Measurements from ENCODE around the gene EVI2A. TPM values are rescaled to one million over a fixed set of nuclear protein-coding genes. Genes with fewer than 3 reads are reported as not detected.
A peak's percentile ranks its signal among the peaks of the same experiment; 100 is the strongest.

The EVI2A gene
- total and polyA plus RNA-seq, 8 donors = 0.20 to 8.5 (median 0.80) TPM

DNA sequence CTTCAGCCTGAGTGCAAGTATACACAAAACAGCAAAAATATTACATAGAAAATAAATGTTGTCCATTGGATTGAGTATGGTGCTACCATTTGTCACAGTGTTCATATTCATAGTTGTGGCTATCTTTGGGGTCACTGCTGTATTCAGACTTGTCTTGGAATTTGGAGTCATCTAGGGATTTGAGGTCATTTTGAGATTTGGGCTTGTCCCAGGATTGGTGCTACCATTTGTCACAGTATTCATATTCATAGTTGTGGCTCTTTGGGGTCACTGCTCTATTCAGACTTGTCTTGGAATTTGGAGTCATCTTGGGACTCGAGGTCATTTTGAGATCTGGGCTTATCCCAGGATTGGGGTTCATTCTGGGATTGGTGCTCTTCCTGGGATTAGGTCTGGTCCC, 49.2 kb downstream of the EVI2A start:
- no peak overlapping the region for H3K4me3 ChIP-seq
- no peaks in the 10 kb centered on the region for H3K9me3 ChIP-seq
- no peaks in the 10 kb centered on the region for H3K27me3 ChIP-seq
- H3K4me1 ChIP-seq = peaks cover 0 to 3% (median 2%) of the 10 kb centered on the region in 3 donors
- no peak overlapping the region for H3K27ac ChIP-seq
- ATAC-seq (no peak), DNase-seq (no peak), FAIRE-seq (no peak)
- WGBS, 2 donors = 98 to 100% methylated on average over 1 of the region's 1 CpG
- peaks cover 0 to 3% (median 0%) of the 10 kb centered on the region in 3 donors for H3K36me3 ChIP-seq
- intact Hi-C loops (cut with DNase I) = no loop called here
- TF ChIP-seq, protein P1, sequence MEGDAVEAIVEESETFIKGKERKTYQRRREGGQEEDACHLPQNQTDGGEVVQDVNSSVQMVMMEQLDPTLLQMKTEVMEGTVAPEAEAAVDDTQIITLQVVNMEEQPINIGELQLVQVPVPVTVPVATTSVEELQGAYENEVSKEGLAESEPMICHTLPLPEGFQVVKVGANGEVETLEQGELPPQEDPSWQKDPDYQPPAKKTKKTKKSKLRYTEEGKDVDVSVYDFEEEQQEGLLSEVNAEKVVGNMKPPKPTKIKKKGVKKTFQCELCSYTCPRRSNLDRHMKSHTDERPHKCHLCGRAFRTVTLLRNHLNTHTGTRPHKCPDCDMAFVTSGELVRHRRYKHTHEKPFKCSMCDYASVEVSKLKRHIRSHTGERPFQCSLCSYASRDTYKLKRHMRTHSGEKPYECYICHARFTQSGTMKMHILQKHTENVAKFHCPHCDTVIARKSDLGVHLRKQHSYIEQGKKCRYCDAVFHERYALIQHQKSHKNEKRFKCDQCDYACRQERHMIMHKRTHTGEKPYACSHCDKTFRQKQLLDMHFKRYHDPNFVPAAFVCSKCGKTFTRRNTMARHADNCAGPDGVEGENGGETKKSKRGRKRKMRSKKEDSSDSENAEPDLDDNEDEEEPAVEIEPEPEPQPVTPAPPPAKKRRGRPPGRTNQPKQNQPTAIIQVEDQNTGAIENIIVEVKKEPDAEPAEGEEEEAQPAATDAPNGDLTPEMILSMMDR (IDR thresholded peaks at IDR 0.05) = no peak

DNA sequence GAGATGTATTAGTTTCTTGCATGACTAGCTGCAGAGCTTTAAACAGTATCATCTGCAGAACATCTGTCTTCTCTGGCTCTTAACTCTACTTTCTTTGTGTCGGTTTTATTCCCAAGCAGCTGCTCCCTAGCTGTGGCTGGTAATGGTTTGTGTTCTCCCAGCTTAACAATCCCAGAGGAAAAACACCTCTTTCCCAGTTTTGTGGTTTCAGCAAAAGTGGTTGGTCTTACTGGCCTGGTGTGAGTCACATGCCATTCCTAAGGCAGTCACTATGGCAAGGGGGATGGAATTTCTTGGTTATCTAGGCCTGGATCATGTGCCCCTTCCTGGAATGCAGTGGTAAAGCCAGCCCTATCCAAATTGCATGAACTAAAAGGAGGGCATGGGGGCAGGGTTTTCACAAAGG, 51.8 kb downstream of the EVI2A start:
- 55 to 76% methylated on average over 1 of the region's 1 CpG for WGBS, 2 donors
- peaks cover 0 to 20% (median 0%) of the 10 kb centered on the region in 3 donors for H3K36me3 ChIP-seq
- no peak overlapping the region for H3K27ac ChIP-seq

DNA sequence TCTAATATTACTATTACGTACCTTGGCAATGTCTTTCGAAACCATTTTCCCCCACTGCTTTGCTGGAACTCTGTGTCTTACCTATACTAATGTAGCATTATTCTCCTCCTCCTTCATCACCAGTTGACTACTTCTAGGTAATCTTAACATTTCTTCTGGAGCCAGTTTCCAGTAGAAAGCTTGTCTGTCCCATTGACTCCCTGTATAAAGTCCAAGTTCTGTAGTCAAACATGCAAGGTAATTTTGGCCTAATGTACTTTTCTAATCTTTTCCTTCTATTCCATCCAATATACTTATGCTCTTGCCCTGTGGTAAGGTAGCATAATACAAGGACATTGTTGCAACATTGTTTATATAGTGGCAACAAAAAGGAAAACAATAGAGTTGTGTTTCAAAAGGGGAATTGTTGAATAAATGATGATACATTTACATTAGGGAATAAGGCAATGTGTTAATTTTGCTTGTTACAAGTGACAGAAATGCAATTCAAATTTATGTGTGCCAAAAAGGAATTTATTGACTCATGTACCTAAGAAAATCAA, 52.3 kb downstream of the EVI2A start:
- DNase-seq (no peak), ATAC-seq (no peak), FAIRE-seq (no peak)
- WGBS, 2 donors = 96 to 100% methylated on average over 2 of the region's 2 CpGs
- no peaks in the 10 kb centered on the region for H3K27me3 ChIP-seq
- TF ChIP-seq, protein P1 (IDR thresholded peaks at IDR 0.05) = no peak
- intact Hi-C loops (cut with DNase I) = no loop called here
- peaks cover 0 to 3% (median 2%) of the 10 kb centered on the region in 3 donors for H3K4me1 ChIP-seq
- H3K4me3 ChIP-seq = no peak overlapping the region
- no peaks in the 10 kb centered on the region for H3K9me3 ChIP-seq
- H3K27ac ChIP-seq = no peak overlapping the region
- peaks cover 0 to 20% (median 0%) of the 10 kb centered on the region in 3 donors for H3K36me3 ChIP-seq

More for the DNA sequence above, 51.8 kb downstream of the EVI2A start:
- H3K27me3 ChIP-seq = no peaks in the 10 kb centered on the region
- no peak for DNase-seq
- intact Hi-C loops (cut with DNase I) = no loop called here
- no peak for FAIRE-seq
- peaks cover 0 to 3% (median 2%) of the 10 kb centered on the region in 3 donors for H3K4me1 ChIP-seq
- TF ChIP-seq, protein P1 (IDR thresholded peaks at IDR 0.05) = no peak
- no peaks in the 10 kb centered on the region for H3K9me3 ChIP-seq
- peak in 3 of 4 donors; percentile 49 to 84 (median 69) for ATAC-seq
- H3K4me3 ChIP-seq = no peak overlapping the region

Other genes with a start within 250 kb of the EVI2A start
- 10 to 100 TPM; 22.9 to 38.4 (median 30.2) TPM for gene NF1, start 226.6 kb downstream of the EVI2A start, total RNA-seq
- gene NF1, start 226.6 kb downstream of the EVI2A start, polyA plus RNA-seq = 10 to 100 TPM in 1 of 2 donors, 1 to 10 TPM in 1; 6.6 to 11.2 TPM
- under 1 TPM in 1 of 6 donors, not detected in 5; 0.34 TPM for gene OMG, start 24.4 kb downstream of the EVI2A start, total RNA-seq
- under 1 TPM; 0.27 to 0.38 TPM for gene OMG, start 24.4 kb downstream of the EVI2A start, polyA plus RNA-seq
- 10 to 100 TPM in 1 of 6 donors, 1 to 10 TPM in 2, under 1 TPM in 3; 0.12 to 10.7 (median 1.4) TPM for gene EVI2B, start 7.6 kb downstream of the EVI2A start, total RNA-seq
- 1 to 10 TPM in 1 of 2 donors, under 1 TPM in 1; 0.76 to 1.1 TPM for gene EVI2B, start 7.6 kb downstream of the EVI2A start, polyA plus RNA-seq
- gene RAB11FIP4, start 70.1 kb upstream of the EVI2A start, total RNA-seq = 10 to 100 TPM; 22.6 to 42.7 (median 26.6) TPM
- 10 to 100 TPM in 1 of 2 donors, 1 to 10 TPM in 1; 6.5 to 10.4 TPM for gene RAB11FIP4, start 70.1 kb upstream of the EVI2A start, polyA plus RNA-seq

Data from pancreas (tissue), 10 donors.